ENCODE measurements around the gene ITPR1. TPM values are rescaled to one million over a fixed set of nuclear protein-coding genes. Genes with fewer than 3 reads are reported as not detected.
A peak's percentile ranks its signal among the peaks of the same experiment; 100 is the strongest.

The ITPR1 gene
- total RNA-seq, 2 donors from 2014 or later = 254 to 283 TPM

GRCh38 chr3:4462369-4463040 lies 30.6 kb upstream of the ITPR1 start:
- TF ChIP-seq, protein P1, sequence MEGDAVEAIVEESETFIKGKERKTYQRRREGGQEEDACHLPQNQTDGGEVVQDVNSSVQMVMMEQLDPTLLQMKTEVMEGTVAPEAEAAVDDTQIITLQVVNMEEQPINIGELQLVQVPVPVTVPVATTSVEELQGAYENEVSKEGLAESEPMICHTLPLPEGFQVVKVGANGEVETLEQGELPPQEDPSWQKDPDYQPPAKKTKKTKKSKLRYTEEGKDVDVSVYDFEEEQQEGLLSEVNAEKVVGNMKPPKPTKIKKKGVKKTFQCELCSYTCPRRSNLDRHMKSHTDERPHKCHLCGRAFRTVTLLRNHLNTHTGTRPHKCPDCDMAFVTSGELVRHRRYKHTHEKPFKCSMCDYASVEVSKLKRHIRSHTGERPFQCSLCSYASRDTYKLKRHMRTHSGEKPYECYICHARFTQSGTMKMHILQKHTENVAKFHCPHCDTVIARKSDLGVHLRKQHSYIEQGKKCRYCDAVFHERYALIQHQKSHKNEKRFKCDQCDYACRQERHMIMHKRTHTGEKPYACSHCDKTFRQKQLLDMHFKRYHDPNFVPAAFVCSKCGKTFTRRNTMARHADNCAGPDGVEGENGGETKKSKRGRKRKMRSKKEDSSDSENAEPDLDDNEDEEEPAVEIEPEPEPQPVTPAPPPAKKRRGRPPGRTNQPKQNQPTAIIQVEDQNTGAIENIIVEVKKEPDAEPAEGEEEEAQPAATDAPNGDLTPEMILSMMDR (IDR thresholded peaks at IDR 0.05) = no peak
- H3K4me1 ChIP-seq (ENCODE audit: control insufficient read depth in 1 of 2, low read depth in 2 of 2) = peaks cover 4 to 7% of the 10 kb centered on the region in 2 donors
- DNase-seq (ENCODE audit: low spot score) (no peak), ATAC-seq (ENCODE audit: insufficient number of reproducible peaks, low FRiP score, low read depth) (no peak)
- no peak overlapping the region for H3K27ac ChIP-seq
- no peaks in the 10 kb centered on the region for H3K9me3 ChIP-seq
- H3K4me3 ChIP-seq = no peak overlapping the region
- H3K27me3 ChIP-seq (replicated peaks; ENCODE audit: insufficient read depth) = no peaks in the 10 kb centered on the region
- no peaks in the 10 kb centered on the region for H3K36me3 ChIP-seq

DNA sequence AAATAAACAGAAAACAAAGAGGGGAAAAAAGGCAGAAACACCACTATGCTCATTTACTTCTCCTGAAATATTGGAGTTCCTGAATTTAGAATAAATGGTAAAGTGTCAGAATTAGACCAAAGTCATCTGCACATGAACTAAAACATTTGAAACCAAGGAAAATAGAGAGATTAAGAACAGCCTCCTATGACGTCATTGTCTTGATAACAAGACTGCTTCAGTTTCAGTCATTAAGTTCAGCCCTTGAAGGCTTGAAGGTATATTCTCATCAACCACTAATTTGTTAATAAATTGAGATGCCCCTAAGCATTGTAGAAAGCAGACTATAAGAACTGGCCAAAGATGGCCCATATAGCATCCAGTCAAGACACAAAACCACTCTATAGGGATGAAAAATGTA lies 28.6 kb upstream of the ITPR1 start:
- Histone ChIP-seq H3K4me1 (ENCODE audit: control insufficient read depth in 1 of 2, low read depth in 2 of 2) (peaks cover 4 to 7% of the 10 kb centered on the region in 2 donors), H3K9me3 (no peaks in the 10 kb centered on the region), H3K36me3 (no peaks in the 10 kb centered on the region), H3K4me3 (no peak overlapping the region), H3K27me3 (replicated peaks; ENCODE audit: insufficient read depth) (no peaks in the 10 kb centered on the region), H3K27ac (no peak overlapping the region)
- DNase-seq (ENCODE audit: low spot score) (no peak), ATAC-seq (ENCODE audit: insufficient number of reproducible peaks, low FRiP score, low read depth) (no peak)
- TF ChIP-seq, protein P1 (IDR thresholded peaks at IDR 0.05) = no peak

DNA sequence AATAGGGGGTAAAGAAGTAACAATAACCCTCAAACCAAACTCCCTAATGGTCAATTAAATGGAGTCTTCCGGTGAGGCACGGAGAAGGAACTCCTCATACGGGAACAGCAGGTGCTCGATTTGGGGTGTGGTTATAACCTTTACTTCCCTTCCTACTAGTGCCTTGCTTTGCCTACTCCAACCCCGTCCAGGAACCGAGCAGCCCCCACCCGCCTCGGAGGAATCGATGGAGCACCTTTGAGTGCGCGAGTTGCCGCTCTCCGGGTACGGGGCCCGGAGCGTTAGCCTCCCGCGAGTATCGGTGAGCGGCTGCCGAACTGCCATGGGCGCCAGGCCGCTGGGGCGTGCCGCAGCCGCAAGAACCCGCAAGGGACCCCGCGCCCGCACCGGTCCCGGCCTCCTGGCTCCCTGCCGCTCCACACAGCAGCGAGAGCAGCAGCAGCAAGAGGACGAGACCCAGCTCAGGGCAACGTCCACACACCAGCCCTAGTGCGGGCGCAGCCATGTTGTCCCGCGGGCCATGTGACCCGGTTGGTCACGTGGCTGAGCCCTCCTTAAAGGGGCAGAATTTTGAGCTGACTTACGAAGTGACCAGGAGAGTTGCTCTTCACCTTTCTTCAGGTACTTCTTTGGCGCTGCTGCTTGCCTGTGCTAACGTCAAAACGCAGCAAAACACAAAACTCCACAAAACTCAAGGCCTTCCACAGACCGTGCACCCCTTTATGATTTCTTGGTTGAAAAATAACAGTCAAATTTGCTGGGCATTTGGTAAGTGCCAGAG lies 26.2 kb upstream of the ITPR1 start, which contains the start of gene SUMF1:
SUMF1 (minus strand) TSS at position 529 of the 781 bp plus-strand sequence; CDS start at position 505, 24 bp downstream.
- Histone ChIP-seq H3K27me3 (replicated peaks; ENCODE audit: insufficient read depth) (no peaks in the 10 kb centered on the region), H3K4me3 (peak within 1 kb of the TSS; percentile 99), H3K36me3 (no peaks in the 10 kb centered on the region), H3K27ac (peak within 1 kb of the TSS; percentile 76 to 87), H3K4me1 (ENCODE audit: control insufficient read depth in 1 of 2, low read depth in 2 of 2) (peaks cover 4 to 7% of the 10 kb centered on the region in 2 donors), H3K9me3 (no peaks in the 10 kb centered on the region)
- ATAC-seq (ENCODE audit: insufficient number of reproducible peaks, low FRiP score, low read depth) (peak; percentile 84), DNase-seq (ENCODE audit: low spot score) (peak; percentile 57)
- TF ChIP-seq, protein P1 (IDR thresholded peaks at IDR 0.05) = no peak

GRCh38 chr3:4467522-4467867 lies 25.7 kb upstream of the ITPR1 start:
- no peak for DNase-seq (ENCODE audit: low spot score)
- H3K4me1 ChIP-seq (ENCODE audit: control insufficient read depth in 1 of 2, low read depth in 2 of 2) = peaks cover 4 to 7% of the 10 kb centered on the region in 2 donors
- H3K9me3 ChIP-seq = no peaks in the 10 kb centered on the region
- H3K27ac ChIP-seq = peak overlapping the region; percentile 76 to 87
- ATAC-seq (ENCODE audit: insufficient number of reproducible peaks, low FRiP score, low read depth) = no peak
- H3K36me3 ChIP-seq = no peaks in the 10 kb centered on the region
- TF ChIP-seq, protein P1 (IDR thresholded peaks at IDR 0.05) = no peak
- H3K27me3 ChIP-seq (replicated peaks; ENCODE audit: insufficient read depth) = no peaks in the 10 kb centered on the region
- peak overlapping the region; percentile 99 for H3K4me3 ChIP-seq

GRCh38 chr3:4471907-4472306 lies 21.2 kb upstream of the ITPR1 start:
- TF ChIP-seq, protein P1 (IDR thresholded peaks at IDR 0.05) = no peak
- Histone ChIP-seq H3K9me3 (no peaks in the 10 kb centered on the region), H3K27ac (no peak overlapping the region), H3K4me3 (no peak overlapping the region), H3K27me3 (replicated peaks; ENCODE audit: insufficient read depth) (no peaks in the 10 kb centered on the region), H3K4me1 (ENCODE audit: control insufficient read depth in 1 of 2, low read depth in 2 of 2) (peaks cover 4 to 14% of the 10 kb centered on the region in 2 donors), H3K36me3 (no peaks in the 10 kb centered on the region)
- ATAC-seq (ENCODE audit: insufficient number of reproducible peaks, low FRiP score, low read depth) (no peak), DNase-seq (ENCODE audit: low spot score) (no peak)

All from thoracic aorta (tissue), 2 donors.